ENCODE data around the gene STAB1. TPM values are rescaled to one million over a fixed set of nuclear protein-coding genes. Genes with fewer than 3 reads are reported as not detected.
A peak's percentile ranks its signal among the peaks of the same experiment; 100 is the strongest.

Gene STAB1
- total RNA-seq, 4 donors from 2014 or later = 76.2 to 167 (median 95.8) TPM

GRCh38 chr3:52463416-52463815 is 31.7 kb upstream of the STAB1 start:
- Histone ChIP-seq H3K4me1 (peaks cover 0 to 51% (median 8%) of the 10 kb centered on the region in 3 donors), H3K36me3 (peaks cover 0 to 82% of the 10 kb centered on the region in 2 donors), H3K9me3 (no peaks in the 10 kb centered on the region), H3K27me3 (no peaks in the 10 kb centered on the region), H3K27ac (no peak overlapping the region), H3K4me3 (no peak overlapping the region)
- no peak for ATAC-seq
- WGBS, 2 donors (ENCODE audit: low coverage in 1 of 2) = 65 to 86% methylated on average over 2 to 4 of the region's 5 CpGs
- no peak for TF ChIP-seq POLR2A (IDR thresholded peaks at IDR 0.05)
- TF ChIP-seq EP300 (IDR thresholded peaks at IDR 0.05) = no peak
- no peak for TF ChIP-seq CTCF (IDR thresholded peaks at IDR 0.05)
- no peak for TF ChIP-seq POLR2AphosphoS5 (IDR thresholded peaks at IDR 0.05)

- WGBS, 2 donors (ENCODE audit: low coverage in 1 of 2) = 33 to 62% methylated on average over 4 to 5 of the region's 9 CpGs
- H3K4me1 ChIP-seq = peaks cover 0 to 71% (median 11%) of the 10 kb centered on the region in 3 donors
Measured at GRCh38 chr3:52468336-52468735, 26.8 kb upstream of the STAB1 start.

GRCh38 chr3:52469001-52469400 is 26.1 kb upstream of the STAB1 start:
- Histone ChIP-seq H3K36me3 (peaks cover 0 to 66% of the 10 kb centered on the region in 2 donors), H3K4me3 (no peak overlapping the region), H3K27me3 (no peaks in the 10 kb centered on the region), H3K9me3 (no peaks in the 10 kb centered on the region), H3K27ac (peak overlapping the region in 2 of 4 donors; percentile 56 to 59), H3K4me1 (peaks cover 0 to 71% (median 11%) of the 10 kb centered on the region in 3 donors)
- no peak for ATAC-seq
- 60 to 64% methylated on average over 1 to 2 of the region's 5 CpGs for WGBS, 2 donors (ENCODE audit: low coverage in 1 of 2)
- no peak for TF ChIP-seq EP300 (IDR thresholded peaks at IDR 0.05)
- no peak for TF ChIP-seq POLR2AphosphoS5 (IDR thresholded peaks at IDR 0.05)
- TF ChIP-seq CTCF (IDR thresholded peaks at IDR 0.05) = no peak
- TF ChIP-seq POLR2A (IDR thresholded peaks at IDR 0.05) = no peak

More at GRCh38 chr3:52468336-52468735, 26.8 kb upstream of the STAB1 start:
- H3K27ac ChIP-seq = peak overlapping the region in 3 of 4 donors; percentile 21 to 59 (median 56)
- no peaks in the 10 kb centered on the region for H3K9me3 ChIP-seq
- peaks cover 0 to 66% of the 10 kb centered on the region in 2 donors for H3K36me3 ChIP-seq
- no peak overlapping the region for H3K4me3 ChIP-seq
- ATAC-seq = peak; percentile 17
- no peaks in the 10 kb centered on the region for H3K27me3 ChIP-seq
- TF ChIP-seq POLR2A (IDR thresholded peaks at IDR 0.05) = no peak
- TF ChIP-seq EP300 (IDR thresholded peaks at IDR 0.05) = no peak
- no peak for TF ChIP-seq CTCF (IDR thresholded peaks at IDR 0.05)
- no peak for TF ChIP-seq POLR2AphosphoS5 (IDR thresholded peaks at IDR 0.05)

- H3K36me3 ChIP-seq = peaks cover 0 to 66% of the 10 kb centered on the region in 2 donors
Measured at GRCh38 chr3:52470920-52471319, 24.2 kb upstream of the STAB1 start.

More at GRCh38 chr3:52470920-52471319, 24.2 kb upstream of the STAB1 start:
- TF ChIP-seq POLR2A (IDR thresholded peaks at IDR 0.05) = no peak
- no peak for TF ChIP-seq CTCF (IDR thresholded peaks at IDR 0.05)
- TF ChIP-seq EP300 (IDR thresholded peaks at IDR 0.05) = no peak
- no peaks in the 10 kb centered on the region for H3K27me3 ChIP-seq
- no peak overlapping the region for H3K4me3 ChIP-seq
- peaks cover 0 to 61% (median 11%) of the 10 kb centered on the region in 3 donors for H3K4me1 ChIP-seq
- H3K27ac ChIP-seq = peak overlapping the region in 2 of 4 donors; percentile 2 to 56
- no peaks in the 10 kb centered on the region for H3K9me3 ChIP-seq
- 100% methylated on average over 1 of the region's 4 CpGs; no CpG with 5 or more reads in 1 of the 2 donors for WGBS, 2 donors (ENCODE audit: low coverage in 1 of 2)
- ATAC-seq = no peak
